ENCODE measurements around the gene UBAC2.

The UBAC2 gene

GRCh38 chr13:99374994-99375737 is 174.5 kb downstream of the UBAC2 start:
- H3K4me3 ChIP-seq (ENCODE audit: control insufficient read depth, low read depth, low read length), result no peak overlapping the region
- no peak for TF ChIP-seq CTCF (IDR thresholded peaks at IDR 0.05; ENCODE audit: control insufficient read depth, insufficient read depth, low read depth, low read length, missing control alignments)
- DNase-seq (ENCODE audit: low read depth), result no peak

- TF ChIP-seq CTCF (IDR thresholded peaks at IDR 0.05; ENCODE audit: control insufficient read depth, insufficient read depth, low read depth, low read length, missing control alignments), result no peak
- no peak overlapping the region for H3K4me3 ChIP-seq (ENCODE audit: control insufficient read depth, low read depth, low read length)
- DNase-seq (ENCODE audit: low read depth), result no peak
These were observed 175.1 kb downstream of the UBAC2 start for GRCh38 chr13:99375738-99376080.

GRCh38 chr13:99376132-99376531 is 175.5 kb downstream of the UBAC2 start:
- no peak for TF ChIP-seq CTCF (IDR thresholded peaks at IDR 0.05; ENCODE audit: control insufficient read depth, insufficient read depth, low read depth, low read length, missing control alignments)
- no peak overlapping the region for H3K4me3 ChIP-seq (ENCODE audit: control insufficient read depth, low read depth, low read length)
- no peak for DNase-seq (ENCODE audit: low read depth)

- H3K4me3 ChIP-seq (ENCODE audit: control insufficient read depth, low read depth, low read length), result no peak overlapping the region
- no peak for DNase-seq (ENCODE audit: low read depth)
- TF ChIP-seq CTCF (IDR thresholded peaks at IDR 0.05; ENCODE audit: control insufficient read depth, insufficient read depth, low read depth, low read length, missing control alignments), result no peak
These were observed 176.3 kb downstream of the UBAC2 start for GRCh38 chr13:99376924-99377323.

GRCh38 chr13:99377641-99378040 is 177.0 kb downstream of the UBAC2 start:
- H3K4me3 ChIP-seq (ENCODE audit: control insufficient read depth, low read depth, low read length), result no peak overlapping the region
- TF ChIP-seq CTCF (IDR thresholded peaks at IDR 0.05; ENCODE audit: control insufficient read depth, insufficient read depth, low read depth, low read length, missing control alignments), result no peak
- no peak for DNase-seq (ENCODE audit: low read depth)

GRCh38 chr13:99378985-99379733 is 178.5 kb downstream of the UBAC2 start:
- DNase-seq (ENCODE audit: low read depth), result no peak
- TF ChIP-seq CTCF (IDR thresholded peaks at IDR 0.05; ENCODE audit: control insufficient read depth, insufficient read depth, low read depth, low read length, missing control alignments), result no peak
- H3K4me3 ChIP-seq (ENCODE audit: control insufficient read depth, low read depth, low read length), result no peak overlapping the region

Measured in AG09309 (cell line).